Activated T-helper 2 cell treated with anti-CD3 and anti-CD28 coated beads, Interferon-gamma antibody, Interleukin-2, Interleukin-4, amounts not matched to agents 10 μg/mL and 5 μg/mL and 100 μg/mL, durations not matched to agents 14 hours and 24 hours and 36 hours (primary cell): ENCODE measurements around the gene ANKRD28. TPM values are rescaled to one million over a fixed set of nuclear protein-coding genes. Genes with fewer than 3 reads are reported as not detected.
A peak's percentile ranks its signal among the peaks of the same experiment; 100 is the strongest.
"Not testable (repeated sequence)": the region's sequence is repeated elsewhere in the genome, so short reads cannot be mapped to it uniquely, and the experiment has no call there.

ENCODE experiments used
- DNase-seq: peaks from one replicate; pipeline ENCODE4 v3.0.0; 2021; ENCODE audit warnings: low spot score
- H3K27ac Mint-ChIP-seq: one replicate; pipeline ENCODE4 v1.8.0; 2021; ENCODE audit warnings: mixed read lengths
- H3K27me3 Mint-ChIP-seq: one replicate; pipeline ENCODE4 v1.8.0; 2021; ENCODE audit warnings: low read depth, mixed read lengths
- H3K36me3 Mint-ChIP-seq: one replicate; pipeline ENCODE4 v1.8.0; 2021; ENCODE audit warnings: low read depth, mixed read lengths
- H3K4me1 Mint-ChIP-seq: one replicate; pipeline ENCODE4 v1.8.0; 2021; ENCODE audit warnings: low read depth, mixed read lengths
- H3K4me3 Mint-ChIP-seq: one replicate; pipeline ENCODE4 v1.8.0; 2021; ENCODE audit warnings: low read depth, mild to moderate bottlenecking, moderate library complexity, mixed read lengths
- H3K9me3 Mint-ChIP-seq: one replicate; pipeline ENCODE4 v1.8.0; 2021; ENCODE audit warnings: mixed read lengths
- intact Hi-C: fragments of 100-400 bp; cut with micrococcal nuclease; formaldehyde crosslinking; loops from one replicate; pipeline ENCODE4 v1.15.1; 2023
- total RNA-seq: library from RNA; stranded (reverse); gene quantifications from 2 replicates; pipeline ENCODE4 v1.2.3, GENCODE V29; 2022

ANKRD28 gene
- total RNA-seq, 1 donor from 2014 or later, result 44.2 TPM

GRCh38 chr3:15755780-15756179 lies 42.0 kb downstream of the ANKRD28 start:
- no peaks in the 10 kb centered on the region for H3K9me3 Mint-ChIP-seq
- H3K27me3 Mint-ChIP-seq, result no peaks in the 10 kb centered on the region
- DNase-seq, result no peak
- H3K27ac Mint-ChIP-seq, result no peak overlapping the region
- intact Hi-C loops, result no loop called here
- H3K4me3 Mint-ChIP-seq, result no peak overlapping the region
- H3K4me1 Mint-ChIP-seq, result peaks cover 48% of the 10 kb centered on the region
- peaks cover 81% of the 10 kb centered on the region for H3K36me3 Mint-ChIP-seq

GRCh38 chr3:15755181-15755580 lies 42.6 kb downstream of the ANKRD28 start:
- H3K27me3 Mint-ChIP-seq, result no peaks in the 10 kb centered on the region
- no peak overlapping the region for H3K27ac Mint-ChIP-seq
- intact Hi-C loops, result no loop called here
- peaks cover 42% of the 10 kb centered on the region for H3K4me1 Mint-ChIP-seq
- H3K4me3 Mint-ChIP-seq, result no peak overlapping the region
- no peaks in the 10 kb centered on the region for H3K9me3 Mint-ChIP-seq
- peaks cover 80% of the 10 kb centered on the region for H3K36me3 Mint-ChIP-seq
- DNase-seq, result no peak

DNA sequence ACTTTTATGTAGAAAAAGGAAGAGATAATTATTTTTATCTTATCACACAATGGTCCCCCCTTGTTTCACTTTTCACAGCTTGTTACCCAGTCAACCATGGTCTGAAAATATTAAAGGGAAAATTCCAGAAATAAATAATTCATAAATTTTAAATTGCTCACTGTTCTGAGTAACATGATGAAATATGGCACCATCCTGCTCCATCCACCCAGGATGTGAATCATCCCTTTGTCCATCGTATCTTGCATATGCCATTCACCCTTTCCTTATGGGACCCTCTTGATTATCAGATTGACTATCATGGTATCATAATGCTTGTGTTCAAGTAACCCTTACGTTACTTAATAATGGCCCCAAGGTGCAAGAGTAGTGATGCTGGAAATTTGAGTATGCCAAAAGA lies 43.7 kb downstream of the ANKRD28 start:
- peaks cover 32% of the 10 kb centered on the region for H3K4me1 Mint-ChIP-seq
- DNase-seq, result no peak
- peaks cover 81% of the 10 kb centered on the region for H3K36me3 Mint-ChIP-seq
- no peak overlapping the region for H3K4me3 Mint-ChIP-seq
- intact Hi-C loops, result no loop called here
- H3K27ac Mint-ChIP-seq, result no peak overlapping the region
- H3K27me3 Mint-ChIP-seq, result no peaks in the 10 kb centered on the region
- H3K9me3 Mint-ChIP-seq, result peaks cover 7% of the 10 kb centered on the region

GRCh38 chr3:15753056-15753710 lies 44.6 kb downstream of the ANKRD28 start:
- Mint-ChIP-seq H3K27ac (peak overlapping the region; percentile 1), H3K4me1 (peaks cover 24% of the 10 kb centered on the region)

GRCh38 chr3:15750879-15751278 lies 46.9 kb downstream of the ANKRD28 start:
- Mint-ChIP-seq H3K36me3 (peaks cover 86% of the 10 kb centered on the region), H3K4me3 (no peak overlapping the region), H3K4me1 (peaks cover 39% of the 10 kb centered on the region), H3K27me3 (no peaks in the 10 kb centered on the region), H3K27ac (no peak overlapping the region), H3K9me3 (peaks cover 35% of the 10 kb centered on the region)
- no peak for DNase-seq
- intact Hi-C loops, result no loop called here

More at GRCh38 chr3:15753056-15753710, 44.6 kb downstream of the ANKRD28 start:
- DNase-seq, result no peak
- no peak overlapping the region for H3K4me3 Mint-ChIP-seq
- H3K36me3 Mint-ChIP-seq, result peaks cover 81% of the 10 kb centered on the region
- no peaks in the 10 kb centered on the region for H3K27me3 Mint-ChIP-seq
- intact Hi-C loops, result no loop called here
- H3K9me3 Mint-ChIP-seq, result peaks cover 14% of the 10 kb centered on the region

DNA sequence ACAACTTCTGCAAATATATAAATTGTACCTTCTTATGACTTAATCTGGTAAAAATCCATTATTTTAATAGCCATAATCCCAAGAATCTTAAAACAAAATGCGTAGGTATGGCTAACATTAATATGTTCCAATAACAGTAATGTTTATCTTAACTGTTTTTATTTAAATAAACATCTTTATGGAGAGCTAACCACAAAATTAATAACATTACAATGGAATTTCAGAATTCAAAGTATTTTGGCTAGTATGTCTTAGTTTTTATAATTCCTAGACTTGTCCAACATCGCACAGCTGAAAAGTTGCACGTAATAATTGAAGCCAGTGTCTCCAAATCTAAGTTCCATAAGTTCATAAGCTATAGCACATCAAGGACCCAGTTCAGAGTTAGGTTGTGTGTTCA lies 47.6 kb downstream of the ANKRD28 start:
- no peaks in the 10 kb centered on the region for H3K27me3 Mint-ChIP-seq
- intact Hi-C loops, result no loop called here
- no peak overlapping the region for H3K27ac Mint-ChIP-seq

GRCh38 chr3:15745896-15746295 lies 51.9 kb downstream of the ANKRD28 start:
- H3K4me1 Mint-ChIP-seq, result peaks cover 40% of the 10 kb centered on the region
- not testable (repeated sequence) for DNase-seq, H3K27me3 Mint-ChIP-seq
- peaks cover 82% of the 10 kb centered on the region for H3K36me3 Mint-ChIP-seq
- H3K27ac Mint-ChIP-seq, result peak overlapping the region; percentile 90
- H3K9me3 Mint-ChIP-seq, result peaks cover 58% of the 10 kb centered on the region
- intact Hi-C loops, result loop anchor here (1.0 to 10.0 kb wide), 8 partner anchors 13 to 381 kb away; partner anchors contain the start of gene ANKRD28
- H3K4me3 Mint-ChIP-seq, result peak overlapping the region; percentile 43

More for the DNA sequence above, 47.6 kb downstream of the ANKRD28 start:
- peaks cover 43% of the 10 kb centered on the region for H3K4me1 Mint-ChIP-seq
- no peak overlapping the region for H3K4me3 Mint-ChIP-seq
- peaks cover 40% of the 10 kb centered on the region for H3K9me3 Mint-ChIP-seq
- no peak for DNase-seq
- peaks cover 86% of the 10 kb centered on the region for H3K36me3 Mint-ChIP-seq

DNA sequence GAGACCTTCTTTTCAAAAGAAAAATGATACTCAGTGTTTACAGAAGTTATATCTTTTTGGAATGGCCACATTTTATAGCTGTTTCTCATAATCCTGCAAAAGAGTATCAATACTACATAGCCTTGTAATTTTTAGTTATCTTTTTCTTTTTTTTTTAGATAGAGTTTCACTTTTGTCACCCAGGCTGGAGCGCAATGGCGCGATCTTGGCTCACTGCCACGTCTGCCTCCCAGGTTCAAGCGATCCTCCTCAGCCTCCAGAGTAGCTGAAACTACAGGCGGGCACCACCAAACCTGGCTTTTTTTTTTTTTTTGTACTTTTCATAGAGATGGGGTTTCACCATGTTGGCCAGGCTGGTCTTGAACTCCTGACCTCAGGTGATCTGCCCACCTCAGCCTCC lies 53.6 kb downstream of the ANKRD28 start:
- intact Hi-C loops, result loop anchor here (2.0 to 10.0 kb wide), 2 partner anchors 63 to 379 kb away; no protein-coding TSS in a partner anchor
- Mint-ChIP-seq H3K4me3 (no peak overlapping the region), H3K9me3 (peaks cover 69% of the 10 kb centered on the region), H3K4me1 (peaks cover 40% of the 10 kb centered on the region), H3K27me3 (no peaks in the 10 kb centered on the region), H3K27ac (no peak overlapping the region), H3K36me3 (peaks cover 83% of the 10 kb centered on the region)
- no peak for DNase-seq

GRCh38 chr3:15743587-15744009 lies 54.2 kb downstream of the ANKRD28 start:
- Mint-ChIP-seq H3K4me3 (no peak overlapping the region), H3K36me3 (peaks cover 85% of the 10 kb centered on the region), H3K27ac (peak overlapping the region; percentile 40), H3K9me3 (peaks cover 71% of the 10 kb centered on the region), H3K27me3 (no peaks in the 10 kb centered on the region), H3K4me1 (peaks cover 40% of the 10 kb centered on the region)
- DNase-seq, result no peak
- intact Hi-C loops, result loop anchor here (2.0 to 10.0 kb wide), 2 partner anchors 63 to 379 kb away; no protein-coding TSS in a partner anchor

DNA sequence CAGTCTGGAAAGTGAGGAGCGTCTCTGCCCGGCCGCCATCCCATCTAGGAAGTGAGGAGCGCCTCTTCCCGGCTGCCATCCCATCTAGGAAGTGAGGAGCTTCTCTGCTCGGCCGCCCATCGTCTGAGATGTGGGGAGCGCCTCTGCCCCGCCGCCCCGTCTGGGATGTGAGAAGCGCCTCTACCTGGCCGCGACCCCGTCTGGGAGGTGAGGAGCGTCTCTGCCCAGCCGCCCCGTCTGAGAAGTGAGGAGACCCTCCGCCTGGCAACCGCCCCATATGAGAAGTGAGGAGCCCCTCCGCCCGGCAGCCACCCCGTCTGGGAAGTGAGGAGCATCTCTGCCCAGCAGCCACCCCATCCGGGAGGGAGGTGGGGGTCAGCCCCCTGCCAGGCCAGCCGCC lies 55.5 kb downstream of the ANKRD28 start:
- Mint-ChIP-seq H3K4me1 (peaks cover 30% of the 10 kb centered on the region), H3K36me3 (peaks cover 85% of the 10 kb centered on the region), H3K9me3 (peaks cover 71% of the 10 kb centered on the region)
- DNase-seq, H3K27me3 Mint-ChIP-seq, H3K4me3 Mint-ChIP-seq, H3K27ac Mint-ChIP-seq: not testable (repeated sequence)
- intact Hi-C loops, result loop anchor here (10.0 kb wide), 1 partner anchor 377 kb away; no protein-coding TSS in a partner anchor

DNA sequence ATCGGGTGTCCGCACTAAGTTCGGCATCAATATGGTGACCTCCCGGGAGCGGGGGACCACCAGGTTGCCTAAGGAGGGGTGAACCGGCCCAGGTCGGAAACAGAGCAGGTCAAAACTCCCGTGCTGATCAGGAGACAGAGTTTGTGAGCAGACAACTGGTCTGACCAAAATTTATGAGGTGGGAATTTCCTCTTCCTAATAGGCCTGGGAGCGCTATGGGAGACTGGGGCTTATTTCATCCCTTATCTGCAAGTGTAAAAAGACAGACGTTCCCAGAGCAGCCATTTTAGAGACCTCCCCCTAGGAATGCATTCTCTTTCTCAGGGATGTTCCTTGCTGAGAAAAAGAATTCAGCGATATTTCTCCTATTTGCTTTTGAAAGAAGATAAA lies 59.2 kb downstream of the ANKRD28 start:
- H3K27ac Mint-ChIP-seq, intact Hi-C loops, H3K27me3 Mint-ChIP-seq, H3K4me1 Mint-ChIP-seq, H3K4me3 Mint-ChIP-seq, DNase-seq: not testable (repeated sequence)
- peaks cover 47% of the 10 kb centered on the region for H3K9me3 Mint-ChIP-seq
- peaks cover 83% of the 10 kb centered on the region for H3K36me3 Mint-ChIP-seq

GRCh38 chr3:15731024-15731423 lies 66.8 kb downstream of the ANKRD28 start:
- peaks cover 78% of the 10 kb centered on the region for H3K36me3 Mint-ChIP-seq
- no peak overlapping the region for H3K4me3 Mint-ChIP-seq
- no peaks in the 10 kb centered on the region for H3K27me3 Mint-ChIP-seq
- peaks cover 34% of the 10 kb centered on the region for H3K4me1 Mint-ChIP-seq
- H3K9me3 Mint-ChIP-seq, result no peaks in the 10 kb centered on the region
- no peak for DNase-seq
- no peak overlapping the region for H3K27ac Mint-ChIP-seq
- intact Hi-C loops, result no loop called here

GRCh38 chr3:15728766-15729165 lies 69.0 kb downstream of the ANKRD28 start:
- H3K9me3 Mint-ChIP-seq, result no peaks in the 10 kb centered on the region
- no peak overlapping the region for H3K4me3 Mint-ChIP-seq
- intact Hi-C loops, result loop anchor here (5.0 kb wide), 2 partner anchors 69 to 96 kb away; partner anchors contain the start of gene ANKRD28
- DNase-seq, result no peak
- H3K27ac Mint-ChIP-seq, result peak overlapping the region; percentile 56
- H3K36me3 Mint-ChIP-seq, result peaks cover 76% of the 10 kb centered on the region
- H3K4me1 Mint-ChIP-seq, result peaks cover 45% of the 10 kb centered on the region
- H3K27me3 Mint-ChIP-seq, result no peaks in the 10 kb centered on the region
